ENCODE results near the gene TSPAN1. TPM values are rescaled to one million over a fixed set of nuclear protein-coding genes. Genes with fewer than 3 reads are reported as not detected.

The TSPAN1 gene
- total and polyA plus RNA-seq, 5 donors from 2014 or later, result not detected

DNA sequence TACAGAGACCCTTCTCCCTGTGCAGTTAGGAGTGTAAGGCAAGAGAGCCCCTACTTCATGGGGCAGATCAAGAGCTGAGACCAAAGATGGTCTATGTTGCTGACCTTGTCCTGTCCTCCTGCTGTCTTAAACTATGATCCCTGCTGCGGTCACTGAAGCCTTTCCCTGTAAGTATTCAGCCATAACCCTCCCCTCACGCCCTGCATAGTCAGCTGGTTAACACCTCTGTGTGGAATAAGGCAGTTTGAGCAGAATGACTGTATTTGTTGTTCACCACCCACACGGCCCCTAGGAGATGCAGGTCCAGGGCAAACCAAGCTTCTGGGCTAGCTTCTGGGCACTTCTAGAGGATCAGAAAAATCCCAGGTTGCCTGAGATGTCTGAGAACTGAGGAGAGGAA, 356 bp downstream of the TSPAN1 start:
- DNase-seq (no peak), ATAC-seq (ENCODE audit: low read depth in 2 of 2) (no peak)
- Mint-ChIP-seq H3K4me1 (no peaks in the 10 kb centered on the region), H3K27me3 (peaks cover 8% of the 10 kb centered on the region), H3K27ac (no peak overlapping the region), H3K4me3 (no peak overlapping the region), H3K9me3 (peaks cover 0 to 1% (median 0%) of the 10 kb centered on the region in 7 donors), H3K36me3 (no peaks in the 10 kb centered on the region)
- Histone ChIP-seq H3K27ac (ENCODE audit: insufficient read depth, low read length, poor library complexity, severe bottlenecking) (no peak overlapping the region), H3K27me3 (ENCODE audit: control insufficient read depth, insufficient read depth, low read length) (no peaks in the 10 kb centered on the region), H3K4me3 (ENCODE audit: low read depth, low read length) (no peak overlapping the region), H3K36me3 (ENCODE audit: control insufficient read depth, insufficient read depth, low read length) (no peaks in the 10 kb centered on the region), H3K4me1 (ENCODE audit: control insufficient read depth, insufficient read depth, low read length, poor library complexity, severe bottlenecking) (peaks cover 6% of the 10 kb centered on the region), H3K9me3 (ENCODE audit: control insufficient read depth in 2 of 2, low read length in 2 of 2) (no peaks in the 10 kb centered on the region)

DNA sequence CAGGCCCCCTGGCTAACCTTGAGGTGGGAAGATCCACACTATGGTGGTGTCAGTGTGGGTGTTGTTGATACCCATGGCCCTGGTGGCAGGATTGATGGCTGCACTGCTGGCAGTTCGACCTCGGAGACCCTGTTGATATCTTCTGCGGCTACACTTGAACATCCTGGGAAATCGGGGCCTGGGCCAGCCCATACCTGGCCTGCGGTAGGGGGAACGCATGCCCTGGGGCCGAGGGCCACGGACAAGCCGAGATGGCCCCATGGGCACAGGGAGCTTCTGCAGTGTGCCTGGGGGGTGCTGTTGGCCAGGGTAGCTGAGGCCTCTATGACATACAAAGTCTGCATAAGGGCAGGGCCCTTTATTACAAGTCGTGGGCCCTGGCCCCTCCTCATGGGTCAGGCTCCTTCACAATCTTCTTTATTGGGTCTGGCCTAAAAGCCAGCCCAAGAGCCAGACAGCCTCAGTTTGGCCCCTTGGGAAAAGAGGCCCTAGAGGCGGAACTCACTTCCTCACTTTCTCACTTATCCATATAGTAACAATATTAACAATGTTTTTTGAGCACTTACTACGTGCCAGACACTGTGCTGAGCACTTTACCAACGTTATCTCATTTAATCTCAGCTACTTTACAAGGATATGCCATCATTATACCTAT, 1.5 kb downstream of the TSPAN1 start, which contains the start of gene P3R3URF:
TSS of gene P3R3URF (minus strand) at position 278 of the 655 bp plus-strand sequence. CDS start at position 261, 17 bp downstream.
- no peaks in the 10 kb centered on the region for H3K4me1 Mint-ChIP-seq
- H3K27ac Mint-ChIP-seq, result peak within 1 kb of the TSS in 1 of 3 donors; percentile 48

GRCh38 chr1:46179138-46180081, 4.5 kb downstream of the TSPAN1 start:
- Mint-ChIP-seq H3K4me3 (no peak overlapping the region), H3K9me3 (no peaks in the 10 kb centered on the region), H3K36me3 (no peaks in the 10 kb centered on the region), H3K4me1 (peaks cover 0 to 4% (median 0%) of the 10 kb centered on the region in 4 donors), H3K27me3 (no peaks in the 10 kb centered on the region), H3K27ac (no peak overlapping the region)
- ATAC-seq (ENCODE audit: low read depth in 2 of 2), result peak; percentile 71 to 77
- H3K36me3 ChIP-seq (ENCODE audit: control insufficient read depth, insufficient read depth, low read length), result no peaks in the 10 kb centered on the region
- H3K27me3 ChIP-seq (ENCODE audit: control insufficient read depth, insufficient read depth, low read length), result no peaks in the 10 kb centered on the region
- no peak overlapping the region for H3K27ac ChIP-seq (ENCODE audit: insufficient read depth, low read length, poor library complexity, severe bottlenecking)
- H3K9me3 ChIP-seq (ENCODE audit: control insufficient read depth in 2 of 2, low read length in 2 of 2), result no peaks in the 10 kb centered on the region
- peaks cover 6% of the 10 kb centered on the region for H3K4me1 ChIP-seq (ENCODE audit: control insufficient read depth, insufficient read depth, low read length, poor library complexity, severe bottlenecking)
- DNase-seq, result peak; percentile 51 to 70 (median 65)
- no peak overlapping the region for H3K4me3 ChIP-seq (ENCODE audit: low read depth, low read length)

More for the DNA sequence above, 1.5 kb downstream of the TSPAN1 start, which contains the start of gene P3R3URF:
- no peak within 1 kb of the TSS for H3K4me3 ChIP-seq (ENCODE audit: low read depth, low read length)
- H3K27me3 Mint-ChIP-seq, result peaks cover 4% of the 10 kb centered on the region
- H3K36me3 Mint-ChIP-seq, result no peaks in the 10 kb centered on the region
- no peaks in the 10 kb centered on the region for H3K27me3 ChIP-seq (ENCODE audit: control insufficient read depth, insufficient read depth, low read length)
- H3K4me1 ChIP-seq (ENCODE audit: control insufficient read depth, insufficient read depth, low read length, poor library complexity, severe bottlenecking), result peaks cover 6% of the 10 kb centered on the region
- ATAC-seq (ENCODE audit: low read depth in 2 of 2) (no peak), DNase-seq (no peak)
- no peaks in the 10 kb centered on the region for H3K36me3 ChIP-seq (ENCODE audit: control insufficient read depth, insufficient read depth, low read length)
- H3K27ac ChIP-seq (ENCODE audit: insufficient read depth, low read length, poor library complexity, severe bottlenecking), result no peak within 1 kb of the TSS
- H3K9me3 Mint-ChIP-seq, result peaks cover 0 to 1% (median 0%) of the 10 kb centered on the region in 7 donors
- H3K9me3 ChIP-seq (ENCODE audit: control insufficient read depth in 2 of 2, low read length in 2 of 2), result no peaks in the 10 kb centered on the region
- no peak within 1 kb of the TSS for H3K4me3 Mint-ChIP-seq

DNA sequence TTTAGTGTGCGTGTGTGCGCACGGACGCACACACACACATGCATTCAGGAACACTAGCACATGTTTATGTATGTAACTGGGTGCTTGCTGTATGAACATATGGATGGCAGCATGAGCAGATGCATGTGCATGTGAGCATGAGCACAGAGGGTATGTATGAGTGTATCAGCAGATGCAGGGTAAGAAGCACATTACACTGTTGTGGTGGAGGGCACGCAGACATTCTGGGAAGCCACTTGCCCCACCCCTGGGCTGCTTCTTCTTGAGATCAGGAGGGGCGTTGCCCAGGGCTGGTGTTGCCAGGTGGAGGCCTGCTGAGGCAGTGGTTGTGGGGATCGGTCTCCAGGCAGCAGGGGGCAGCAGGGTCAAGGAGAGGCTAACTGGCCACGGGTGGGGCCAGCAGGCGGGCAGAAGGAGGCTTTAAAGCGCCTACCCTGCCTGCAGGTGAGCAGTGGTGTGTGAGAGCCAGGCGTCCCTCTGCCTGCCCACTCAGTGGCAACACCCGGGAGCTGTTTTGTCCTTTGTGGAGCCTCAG, 5.3 kb downstream of the TSPAN1 start:
- no peaks in the 10 kb centered on the region for H3K27me3 Mint-ChIP-seq
- DNase-seq, result peak in 1 of 3 donors; percentile 20
- H3K4me1 Mint-ChIP-seq, result peaks cover 0 to 11% (median 2%) of the 10 kb centered on the region in 4 donors
- no peak overlapping the region for H3K27ac ChIP-seq (ENCODE audit: insufficient read depth, low read length, poor library complexity, severe bottlenecking)
- H3K27ac Mint-ChIP-seq, result no peak overlapping the region
- no peaks in the 10 kb centered on the region for H3K36me3 ChIP-seq (ENCODE audit: control insufficient read depth, insufficient read depth, low read length)
- no peak overlapping the region for H3K4me3 ChIP-seq (ENCODE audit: low read depth, low read length)
- H3K4me1 ChIP-seq (ENCODE audit: control insufficient read depth, insufficient read depth, low read length, poor library complexity, severe bottlenecking), result peaks cover 9% of the 10 kb centered on the region
- no peaks in the 10 kb centered on the region for H3K9me3 ChIP-seq (ENCODE audit: control insufficient read depth in 2 of 2, low read length in 2 of 2)
- no peaks in the 10 kb centered on the region for H3K36me3 Mint-ChIP-seq
- ATAC-seq (ENCODE audit: low read depth in 2 of 2), result no peak
- no peaks in the 10 kb centered on the region for H3K9me3 Mint-ChIP-seq
- no peak overlapping the region for H3K4me3 Mint-ChIP-seq
- H3K27me3 ChIP-seq (ENCODE audit: control insufficient read depth, insufficient read depth, low read length), result no peaks in the 10 kb centered on the region

- Histone ChIP-seq H3K9me3 (ENCODE audit: control insufficient read depth in 2 of 2, low read length in 2 of 2) (no peaks in the 10 kb centered on the region), H3K27ac (ENCODE audit: insufficient read depth, low read length, poor library complexity, severe bottlenecking) (no peak overlapping the region), H3K4me3 (ENCODE audit: low read depth, low read length) (no peak overlapping the region), H3K4me1 (ENCODE audit: control insufficient read depth, insufficient read depth, low read length, poor library complexity, severe bottlenecking) (peaks cover 9% of the 10 kb centered on the region), H3K27me3 (ENCODE audit: control insufficient read depth, insufficient read depth, low read length) (no peaks in the 10 kb centered on the region), H3K36me3 (ENCODE audit: control insufficient read depth, insufficient read depth, low read length) (no peaks in the 10 kb centered on the region)
- DNase-seq (no peak), ATAC-seq (ENCODE audit: low read depth in 2 of 2) (no peak)
- Mint-ChIP-seq H3K4me1 (peaks cover 0 to 14% (median 2%) of the 10 kb centered on the region in 4 donors), H3K27me3 (no peaks in the 10 kb centered on the region), H3K4me3 (no peak overlapping the region), H3K9me3 (no peaks in the 10 kb centered on the region), H3K36me3 (no peaks in the 10 kb centered on the region), H3K27ac (peak overlapping the region in 1 of 3 donors; percentile 1)
Observed at GRCh38 chr1:46181343-46182260, 6.7 kb downstream of the TSPAN1 start.

DNA sequence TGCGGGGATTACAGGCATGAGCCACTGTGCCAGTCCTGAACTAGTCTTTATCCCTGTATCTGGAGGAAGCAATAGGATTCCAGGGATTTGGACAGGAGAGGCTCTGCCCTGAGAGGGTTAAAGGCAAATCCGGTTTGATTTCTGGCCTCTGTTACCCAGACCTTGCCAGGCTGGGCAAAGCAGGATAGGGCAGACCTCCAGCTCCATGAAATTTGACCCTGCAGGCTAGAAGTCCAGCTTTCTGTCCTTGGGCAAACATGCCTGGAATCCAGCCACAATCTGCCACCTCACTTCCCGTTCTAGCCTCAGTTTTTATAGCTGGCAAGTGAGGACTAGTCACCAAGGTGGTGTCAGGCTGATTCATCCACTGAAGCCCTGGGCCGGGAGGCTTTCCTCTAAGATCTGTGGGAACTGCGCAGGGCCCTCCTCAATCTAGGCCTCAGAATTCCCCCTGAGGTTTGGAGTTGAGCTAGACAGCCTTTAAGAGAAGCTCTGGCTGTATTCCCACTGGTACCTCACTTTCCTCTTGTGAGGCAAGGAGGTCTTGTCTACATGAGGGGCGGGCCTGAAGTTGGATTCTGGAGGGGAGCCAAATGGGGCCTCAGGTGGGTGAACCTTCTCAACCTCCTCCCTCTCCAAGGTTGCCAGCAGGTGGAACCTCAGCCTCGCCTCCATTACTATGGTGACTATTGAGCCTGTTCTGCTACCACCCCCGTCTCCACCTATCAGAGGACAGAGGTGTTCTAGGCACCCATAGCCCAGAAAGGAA, 8.4 kb downstream of the TSPAN1 start:
- Histone ChIP-seq H3K9me3 (ENCODE audit: control insufficient read depth in 2 of 2, low read length in 2 of 2) (no peaks in the 10 kb centered on the region), H3K27me3 (ENCODE audit: control insufficient read depth, insufficient read depth, low read length) (no peaks in the 10 kb centered on the region), H3K36me3 (ENCODE audit: control insufficient read depth, insufficient read depth, low read length) (no peaks in the 10 kb centered on the region), H3K27ac (ENCODE audit: insufficient read depth, low read length, poor library complexity, severe bottlenecking) (no peak overlapping the region), H3K4me3 (ENCODE audit: low read depth, low read length) (no peak overlapping the region), H3K4me1 (ENCODE audit: control insufficient read depth, insufficient read depth, low read length, poor library complexity, severe bottlenecking) (peaks cover 9% of the 10 kb centered on the region)
- no peak overlapping the region for H3K4me3 Mint-ChIP-seq
- H3K36me3 Mint-ChIP-seq, result peaks cover 8% of the 10 kb centered on the region
- no peak for DNase-seq
- ATAC-seq (ENCODE audit: low read depth in 2 of 2), result no peak
- H3K4me1 Mint-ChIP-seq, result peaks cover 0 to 14% (median 2%) of the 10 kb centered on the region in 4 donors
- no peaks in the 10 kb centered on the region for H3K27me3 Mint-ChIP-seq
- H3K27ac Mint-ChIP-seq, result no peak overlapping the region
- H3K9me3 Mint-ChIP-seq, result no peaks in the 10 kb centered on the region
